Activated B cell treated with CpG ODN at 0.5 μM for 24 hours (primary cell): ENCODE measurements around the gene TUBB2B. TPM values are rescaled to one million over a fixed set of nuclear protein-coding genes. Genes with fewer than 3 reads are reported as not detected.

Experiments used
- ATAC-seq: fragments of 200-7000 bp; cut with Tn5 transposase; one replicate; pipeline ENCODE4 v1.10.0; 2021; ENCODE audit warnings: low read depth, mild to moderate bottlenecking, moderate library complexity
- CTCF ChIA-PET: fragments of 350-600 bp; sonication (Branson Sonifier 250); formaldehyde crosslinking; loops from one replicate; lab custom pipeline; 2021; ENCODE audit warnings: antibody characterized with exemption; lab: Charles Lee
- POLR2A ChIA-PET: fragments of 350-600 bp; sonication (Branson Sonifier 250); formaldehyde crosslinking; loops from one replicate; lab custom pipeline; 2021; ENCODE audit warnings: antibody characterized with exemption; lab: Charles Lee
- DNase-seq: peaks from one replicate; pipeline ENCODE4 v3.0.0; 2022
- H3K27ac Mint-ChIP-seq: one replicate; pipeline ENCODE4 v1.8.0; 2020; ENCODE audit warnings: mixed read lengths
- H3K27me3 Mint-ChIP-seq: one replicate; pipeline ENCODE4 v1.8.0; 2021; ENCODE audit warnings: mixed read lengths
- H3K36me3 Mint-ChIP-seq: one replicate; pipeline ENCODE4 v1.8.0; 2021; ENCODE audit warnings: low read depth, mixed read lengths
- H3K4me1 Mint-ChIP-seq: one replicate; pipeline ENCODE4 v1.8.0; 2021; ENCODE audit warnings: mixed read lengths
- H3K4me3 Mint-ChIP-seq: one replicate; pipeline ENCODE4 v1.8.0; 2020; ENCODE audit warnings: mild to moderate bottlenecking, mixed read lengths
- H3K9me3 Mint-ChIP-seq: one replicate; pipeline ENCODE4 v1.8.0; 2020; ENCODE audit warnings: mixed read lengths
- intact Hi-C: fragments of 100-400 bp; cut with micrococcal nuclease; formaldehyde crosslinking; loops from one replicate; pipeline ENCODE4 v1.15.1; 2024
- total RNA-seq: library from RNA; stranded (reverse); gene quantifications from 2 replicates; pipeline ENCODE4 v1.2.3, GENCODE V29; 2022
- TF ChIP-seq, protein P1 (sequence below): fragments of 200-600 bp; IDR thresholded peaks from one replicate; pipeline ENCODE4 v1.8.0; 2022; ENCODE audit warnings: antibody characterized with exemption, mild to moderate bottlenecking

Gene TUBB2B
- total RNA-seq, 1 donor from 2014 or later, result not detected

GRCh38 chr6:3214898-3215297, 12.6 kb downstream of the TUBB2B start:
- POLR2A ChIA-PET, result no interaction called here
- CTCF ChIA-PET, result no interaction called here
- Mint-ChIP-seq H3K4me3 (no peak overlapping the region), H3K4me1 (peaks cover 1% of the 10 kb centered on the region), H3K9me3 (no peaks in the 10 kb centered on the region), H3K27ac (no peak overlapping the region), H3K27me3 (peaks cover 37% of the 10 kb centered on the region), H3K36me3 (no peaks in the 10 kb centered on the region)
- ATAC-seq (no peak), DNase-seq (no peak)
- intact Hi-C loops, result no loop called here
- TF ChIP-seq, protein P1, sequence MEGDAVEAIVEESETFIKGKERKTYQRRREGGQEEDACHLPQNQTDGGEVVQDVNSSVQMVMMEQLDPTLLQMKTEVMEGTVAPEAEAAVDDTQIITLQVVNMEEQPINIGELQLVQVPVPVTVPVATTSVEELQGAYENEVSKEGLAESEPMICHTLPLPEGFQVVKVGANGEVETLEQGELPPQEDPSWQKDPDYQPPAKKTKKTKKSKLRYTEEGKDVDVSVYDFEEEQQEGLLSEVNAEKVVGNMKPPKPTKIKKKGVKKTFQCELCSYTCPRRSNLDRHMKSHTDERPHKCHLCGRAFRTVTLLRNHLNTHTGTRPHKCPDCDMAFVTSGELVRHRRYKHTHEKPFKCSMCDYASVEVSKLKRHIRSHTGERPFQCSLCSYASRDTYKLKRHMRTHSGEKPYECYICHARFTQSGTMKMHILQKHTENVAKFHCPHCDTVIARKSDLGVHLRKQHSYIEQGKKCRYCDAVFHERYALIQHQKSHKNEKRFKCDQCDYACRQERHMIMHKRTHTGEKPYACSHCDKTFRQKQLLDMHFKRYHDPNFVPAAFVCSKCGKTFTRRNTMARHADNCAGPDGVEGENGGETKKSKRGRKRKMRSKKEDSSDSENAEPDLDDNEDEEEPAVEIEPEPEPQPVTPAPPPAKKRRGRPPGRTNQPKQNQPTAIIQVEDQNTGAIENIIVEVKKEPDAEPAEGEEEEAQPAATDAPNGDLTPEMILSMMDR, result no peak

GRCh38 chr6:3213334-3213695, 14.1 kb downstream of the TUBB2B start:
- TF ChIP-seq, protein P1, result no peak
- H3K4me3 Mint-ChIP-seq, result no peak overlapping the region
- CTCF ChIA-PET, result no interaction called here
- POLR2A ChIA-PET, result no interaction called here
- ATAC-seq (no peak), DNase-seq (no peak)
- peaks cover 34% of the 10 kb centered on the region for H3K27me3 Mint-ChIP-seq
- peaks cover 17% of the 10 kb centered on the region for H3K4me1 Mint-ChIP-seq
- intact Hi-C loops, result no loop called here
- H3K9me3 Mint-ChIP-seq, result no peaks in the 10 kb centered on the region
- H3K27ac Mint-ChIP-seq, result no peak overlapping the region
- H3K36me3 Mint-ChIP-seq, result no peaks in the 10 kb centered on the region

DNA sequence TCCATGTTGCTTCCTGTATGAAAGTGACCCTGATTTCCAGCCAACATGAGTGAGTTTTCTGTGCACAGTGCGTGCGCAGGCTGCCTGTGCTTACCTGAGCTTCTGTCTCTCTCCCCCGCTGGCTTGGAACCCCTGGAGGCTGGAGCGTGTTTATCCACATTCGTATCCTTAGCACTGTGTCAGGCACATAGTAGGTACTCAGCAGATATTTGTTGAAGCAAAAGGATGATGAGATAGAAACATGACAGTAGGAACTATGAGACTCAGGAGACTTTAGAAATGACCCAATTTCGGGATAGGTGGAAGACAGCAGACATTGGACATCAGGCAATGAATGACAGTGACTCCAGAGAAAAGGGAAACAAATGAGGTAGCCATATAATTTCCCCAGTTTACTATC, 15.2 kb downstream of the TUBB2B start:
- CTCF ChIA-PET, result interaction anchor here (1.4 kb wide), 1 partner anchor 38 kb away, joined by 4 read pairs; no protein-coding TSS in a partner anchor
- Mint-ChIP-seq H3K9me3 (no peaks in the 10 kb centered on the region), H3K4me3 (no peak overlapping the region), H3K4me1 (peaks cover 17% of the 10 kb centered on the region), H3K36me3 (no peaks in the 10 kb centered on the region), H3K27ac (no peak overlapping the region), H3K27me3 (peaks cover 27% of the 10 kb centered on the region)
- no peak for DNase-seq
- POLR2A ChIA-PET, result interaction anchor here (0.5 kb wide), 1 partner anchor 15 kb away, joined by 4 read pairs; no protein-coding TSS in a partner anchor
- intact Hi-C loops, result no loop called here
- ATAC-seq, result no peak
- TF ChIP-seq, protein P1, result no peak

DNA sequence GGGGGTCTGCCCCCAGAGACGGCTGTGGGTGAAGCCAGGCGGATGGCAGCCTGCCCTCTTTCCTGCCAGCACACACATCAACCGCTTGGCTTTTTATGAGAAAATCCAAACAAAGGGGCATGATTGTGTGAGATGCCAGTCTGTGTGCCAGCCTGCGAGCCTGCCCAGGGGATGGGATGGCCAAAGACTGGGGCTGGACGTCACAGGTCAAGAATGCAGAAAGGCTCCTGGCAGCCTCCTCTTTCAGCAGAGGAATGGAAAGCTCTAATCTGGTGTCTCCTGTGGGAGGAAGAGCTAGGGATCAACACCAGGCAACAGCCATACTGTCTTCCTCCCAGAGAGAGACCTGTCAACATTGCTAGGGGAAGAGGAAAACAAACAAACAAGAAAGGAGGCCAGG, 15.8 kb downstream of the TUBB2B start:
- ChIA-PET POLR2A (interaction anchor here (0.5 kb wide), 1 partner anchor 15 kb away, joined by 4 read pairs; no protein-coding TSS in a partner anchor), CTCF (interaction anchor here (1.4 kb wide), 1 partner anchor 39 kb away, joined by 4 read pairs; no protein-coding TSS in a partner anchor)
- no peak overlapping the region for H3K4me3 Mint-ChIP-seq
- peaks cover 17% of the 10 kb centered on the region for H3K4me1 Mint-ChIP-seq
- no peaks in the 10 kb centered on the region for H3K36me3 Mint-ChIP-seq
- intact Hi-C loops, result no loop called here
- TF ChIP-seq, protein P1, result no peak
- ATAC-seq, result no peak
- H3K27me3 Mint-ChIP-seq, result peaks cover 27% of the 10 kb centered on the region
- no peak overlapping the region for H3K27ac Mint-ChIP-seq
- H3K9me3 Mint-ChIP-seq, result no peaks in the 10 kb centered on the region
- no peak for DNase-seq

DNA sequence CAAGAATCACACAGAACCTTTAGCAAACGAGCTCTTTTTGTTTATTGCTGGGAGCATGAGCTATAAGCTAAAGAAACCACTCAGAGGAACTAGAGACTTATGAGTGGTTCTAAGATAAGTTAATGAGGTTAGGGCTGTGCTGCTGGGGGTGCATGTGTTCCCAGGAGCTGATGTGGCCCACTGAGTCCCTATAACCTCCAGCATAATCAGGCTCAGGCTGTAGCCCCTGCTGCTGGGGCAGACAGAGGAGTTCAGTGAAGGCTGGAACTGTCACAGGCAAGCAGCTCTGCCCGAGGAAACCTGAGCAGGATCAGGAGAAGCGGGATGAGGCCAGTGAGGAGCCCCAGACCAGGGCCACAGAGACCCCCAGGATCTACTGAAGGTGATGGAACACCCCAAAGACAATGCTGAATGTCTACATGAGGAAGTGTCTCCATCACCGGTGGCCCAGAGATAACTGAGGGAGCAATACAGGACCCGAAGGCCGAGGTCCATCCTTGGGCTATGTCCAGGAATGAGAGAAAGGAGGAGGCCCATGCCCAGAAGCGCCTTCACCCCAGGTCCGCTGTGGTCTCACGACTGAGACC, 17.3 kb downstream of the TUBB2B start:
- Mint-ChIP-seq H3K4me3 (no peak overlapping the region), H3K36me3 (no peaks in the 10 kb centered on the region), H3K27ac (peak overlapping the region; percentile 74), H3K4me1 (peaks cover 20% of the 10 kb centered on the region), H3K9me3 (no peaks in the 10 kb centered on the region), H3K27me3 (peaks cover 18% of the 10 kb centered on the region)
- CTCF ChIA-PET, result no interaction called here
- intact Hi-C loops, result no loop called here
- TF ChIP-seq, protein P1, result no peak
- DNase-seq, result no peak
- ATAC-seq, result no peak
- POLR2A ChIA-PET, result no interaction called here
